HFF-Myc (cell line): Measurements from ENCODE around the gene CNOT6.
"Not testable (repeated sequence)": the region's sequence is repeated elsewhere in the genome, so short reads cannot be mapped to it uniquely, and the experiment has no call there.

Experiments
- DNase-seq: peaks from one replicate; pipeline ENCODE4 v3.0.0-alpha.2; 2011; ENCODE audit warnings: low read depth; ENCODE audit errors: extremely low read depth
- H3K4me3 ChIP-seq: replicated peaks from 2 replicates; pipeline ENCODE4 v1.5.1; 2011; ENCODE audit warnings: low read depth, mild to moderate bottlenecking, control low read depth, low read length
- CTCF ChIP-seq: IDR thresholded peaks from 2 replicates; pipeline ENCODE4 v1.5.1; 2012; ENCODE audit warnings: mild to moderate bottlenecking, low read depth, low read length, control low read depth; ENCODE audit errors: missing control alignments

The CNOT6 gene

DNA sequence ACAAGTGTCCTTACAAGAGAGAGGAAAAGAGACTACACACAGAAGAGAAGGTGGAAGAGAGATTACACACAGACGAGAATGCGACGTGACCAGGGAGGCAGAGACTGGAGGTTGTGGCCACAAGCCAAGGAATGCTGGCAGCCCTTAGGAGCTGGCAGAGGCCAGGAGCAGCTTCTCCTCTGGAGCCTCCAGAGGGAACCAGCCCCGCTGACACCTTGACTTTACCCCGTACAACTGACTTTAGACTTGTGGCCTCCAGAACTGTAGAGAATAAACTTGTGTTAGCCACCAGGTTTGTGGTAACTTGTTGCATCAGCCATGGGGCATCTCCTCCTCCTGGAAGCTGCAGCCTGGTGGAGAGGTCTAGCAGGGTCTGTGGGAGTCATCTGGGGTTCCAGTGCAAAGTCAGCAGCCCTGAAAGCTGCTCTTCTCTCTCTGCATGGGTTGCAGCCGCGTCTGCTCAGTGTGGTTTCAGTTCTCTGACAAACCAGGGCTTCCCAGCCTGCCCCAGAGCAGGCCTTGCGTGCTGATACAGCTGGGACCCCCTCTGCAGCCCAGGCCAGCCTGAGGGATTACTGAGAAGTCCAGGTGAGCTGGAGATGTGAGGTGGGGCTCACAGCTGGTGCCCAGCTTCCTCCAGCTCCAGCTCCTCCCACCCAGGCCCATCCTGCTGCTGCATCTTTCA is 30.8 kb upstream of the CNOT6 start:
- no peak for DNase-seq
- H3K4me3 ChIP-seq = no peak overlapping the region
- TF ChIP-seq CTCF = no peak

DNA sequence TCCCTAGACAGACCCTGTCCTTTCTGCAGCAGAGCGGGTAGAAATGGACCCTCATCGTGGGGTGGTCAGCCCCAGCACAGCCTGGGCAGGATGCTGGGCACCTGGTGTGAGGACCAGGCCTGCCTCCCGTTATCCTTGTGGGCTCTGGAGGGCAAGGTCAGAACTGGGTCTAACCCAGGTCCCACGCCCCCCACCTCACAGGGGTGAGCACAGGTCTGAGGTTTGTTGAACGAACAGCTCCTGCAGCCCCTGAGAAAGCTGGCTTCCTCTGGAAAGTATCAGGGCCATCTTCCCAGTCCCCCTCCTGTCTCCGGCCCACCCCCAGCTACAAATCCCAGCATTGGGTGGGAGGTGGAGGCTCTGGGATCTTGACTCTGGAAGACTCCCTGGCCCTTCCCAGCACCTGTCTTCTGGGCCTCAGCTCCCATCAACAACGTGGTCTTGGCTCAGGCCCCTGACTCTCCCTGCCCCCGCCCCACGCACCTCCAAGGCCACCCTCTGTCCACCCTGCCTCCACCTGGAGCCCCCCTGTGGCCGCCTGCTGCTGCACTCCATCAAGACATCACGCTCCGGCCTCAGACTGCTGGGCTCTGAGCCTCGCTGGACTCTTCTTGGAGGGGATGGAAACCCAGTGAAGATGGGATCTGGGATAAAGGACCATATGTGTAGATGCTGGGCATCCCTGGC is 30.1 kb upstream of the CNOT6 start:
- no peak for TF ChIP-seq CTCF
- no peak overlapping the region for H3K4me3 ChIP-seq
- DNase-seq = no peak

- DNase-seq = no peak
- no peak for TF ChIP-seq CTCF
- H3K4me3 ChIP-seq = no peak overlapping the region
Observed at GRCh38 chr5:180464603-180464970, 29.6 kb upstream of the CNOT6 start.

DNA sequence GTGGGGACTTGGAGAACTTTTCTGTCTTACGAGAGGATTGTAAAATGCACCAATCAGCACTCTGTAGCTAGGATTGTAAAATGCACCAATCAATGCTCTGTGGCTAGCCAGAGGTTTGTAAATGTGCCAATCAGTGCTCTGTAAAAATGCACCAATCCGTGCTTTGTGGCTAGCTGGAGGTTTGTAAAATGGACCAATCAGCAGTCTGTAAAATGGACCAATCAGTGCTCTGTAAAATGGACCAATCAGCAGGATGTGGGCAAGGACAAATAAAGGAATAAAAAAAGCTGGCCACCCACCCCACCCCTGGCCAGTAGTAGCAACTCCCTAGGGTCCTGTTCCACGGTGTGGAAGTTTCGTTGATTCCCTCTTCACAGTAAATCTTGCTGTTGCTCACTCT is 29.1 kb upstream of the CNOT6 start:
- not testable (repeated sequence) for H3K4me3 ChIP-seq, DNase-seq

DNA sequence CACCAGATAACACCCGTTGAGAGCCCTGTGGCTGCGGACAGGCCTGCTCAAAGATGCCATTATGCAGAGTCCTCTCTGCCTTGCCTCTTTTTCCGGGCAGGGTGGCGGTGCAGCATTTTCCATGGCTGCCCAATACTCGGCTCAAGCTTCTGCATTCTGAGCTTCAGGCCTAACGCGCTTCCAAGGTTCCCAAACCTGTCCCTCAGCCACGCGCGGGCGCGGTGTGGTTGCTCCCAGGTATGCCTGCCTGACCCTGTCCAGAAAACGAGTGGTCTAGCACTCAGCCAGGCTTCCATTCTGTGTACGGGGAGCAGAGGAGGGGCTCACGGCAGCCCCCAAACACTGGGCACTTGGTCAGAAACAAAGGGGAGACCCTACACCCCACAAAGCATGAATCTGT is 27.9 kb upstream of the CNOT6 start:
- no peak overlapping the region for H3K4me3 ChIP-seq
- TF ChIP-seq CTCF = no peak
- no peak for DNase-seq

DNA sequence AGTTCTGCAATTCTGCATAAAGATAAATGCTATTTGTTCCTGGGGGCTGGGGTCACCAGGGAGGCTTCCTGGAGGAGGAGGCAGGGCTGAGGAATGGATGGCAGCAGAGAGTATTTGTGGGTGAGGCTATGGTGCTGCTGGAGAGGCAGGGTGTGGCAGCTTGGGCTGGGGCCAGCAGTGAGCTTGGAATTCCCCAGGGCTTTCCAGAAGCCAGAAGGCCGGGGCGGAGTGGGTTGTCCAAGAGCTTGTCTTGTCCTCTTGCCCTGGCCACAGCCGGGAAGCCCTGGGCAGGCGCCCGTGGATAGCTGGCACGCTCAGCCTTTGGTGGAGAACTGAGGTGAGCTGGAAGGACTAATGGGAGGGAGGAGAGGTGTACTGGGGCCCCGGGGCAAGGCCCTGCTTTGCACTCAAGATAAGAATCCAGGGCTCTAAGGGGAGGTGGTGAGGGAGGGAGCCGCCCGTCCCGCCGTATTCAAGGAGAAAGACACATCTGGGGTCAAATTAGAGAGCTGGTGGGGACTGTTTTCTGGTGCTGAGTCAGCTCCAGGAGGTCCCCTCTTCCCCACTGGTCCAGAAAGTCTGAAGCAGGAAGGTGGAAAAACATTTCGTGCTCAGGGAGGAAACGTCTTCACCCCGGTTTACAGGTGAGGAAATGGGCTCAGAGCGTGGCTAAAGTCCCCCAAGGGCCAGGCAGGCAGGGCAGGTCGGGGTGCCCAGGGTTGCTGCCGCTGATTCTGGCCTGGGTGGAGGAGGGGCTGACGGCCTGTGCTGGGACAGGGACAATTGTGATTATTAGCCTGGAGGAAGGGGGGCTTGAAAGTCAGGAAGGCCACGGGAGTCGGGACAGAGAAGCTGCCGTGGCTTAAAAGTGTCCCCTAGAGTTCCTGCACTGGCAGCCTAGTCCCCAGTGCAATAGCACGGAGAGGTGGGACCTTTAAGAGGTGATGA is 26.9 kb upstream of the CNOT6 start:
- TF ChIP-seq CTCF = no peak
- no peak overlapping the region for H3K4me3 ChIP-seq
- no peak for DNase-seq
